HG03442 (cell line): ENCODE measurements around the gene TMEM187.

Source experiments
- ATAC-seq: cut with Tn5 transposase; IDR thresholded peaks from one replicate; pipeline ENCODE4 v1.9.1; 2021; ENCODE audit warnings: mild to moderate bottlenecking, moderate library complexity; ENCODE audit not compliant: unreplicated experiment

The TMEM187 gene

DNA sequence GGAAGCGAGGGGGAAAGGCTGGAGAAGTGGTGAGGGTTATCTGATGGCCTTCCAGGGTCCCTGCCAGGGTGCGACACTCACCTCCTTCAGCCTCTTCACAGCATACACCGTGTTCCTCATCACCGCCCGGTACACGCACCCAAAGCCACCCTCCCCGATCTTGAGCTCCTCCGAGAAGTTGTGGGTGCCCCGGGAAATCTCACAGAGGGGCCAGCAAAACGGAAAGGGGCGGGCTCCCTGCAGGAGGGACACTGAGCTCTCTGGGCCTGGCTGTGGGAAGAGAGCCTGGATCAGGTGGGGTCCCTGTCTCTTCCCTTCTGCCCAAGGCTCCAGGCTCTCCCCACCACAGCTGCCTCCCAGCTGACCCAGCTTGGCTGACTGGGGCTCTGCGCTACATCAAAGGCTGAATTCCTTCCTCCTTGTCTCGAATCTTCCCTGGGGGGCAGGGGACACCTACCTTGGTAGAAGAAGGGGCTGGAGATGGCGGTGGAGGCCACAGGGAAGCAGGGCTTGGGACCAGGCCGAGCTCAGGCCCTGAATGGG lies 46.0 kb downstream of the TMEM187 start:
- no peak for ATAC-seq

DNA sequence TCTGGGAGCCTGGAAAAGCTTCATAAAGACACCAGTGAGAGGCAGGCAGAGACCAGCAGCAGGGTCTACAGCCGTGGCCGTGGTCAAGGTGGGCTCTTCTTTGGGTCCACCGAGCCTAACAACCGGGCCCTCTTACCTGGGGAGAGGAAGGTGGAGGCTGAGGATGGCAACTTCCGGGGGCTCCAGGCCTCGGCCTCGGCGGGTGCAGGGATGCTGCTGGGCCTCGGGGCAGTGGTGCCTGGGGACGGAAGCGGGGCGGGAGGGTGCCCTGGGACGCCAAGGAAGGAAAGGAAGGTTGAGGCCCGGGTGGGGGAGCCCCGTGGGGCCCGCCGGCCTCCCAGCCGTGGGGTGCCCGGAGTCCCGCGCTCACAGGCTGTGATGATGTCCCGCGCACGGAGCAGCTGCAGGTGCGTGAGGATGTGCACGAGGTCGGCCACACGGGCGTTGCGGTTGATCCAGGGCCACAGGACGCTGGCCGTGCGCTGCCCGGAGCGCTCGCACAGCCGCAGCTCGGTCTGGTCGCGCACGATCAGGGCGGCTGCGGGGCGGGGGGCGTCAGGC lies 46.6 kb downstream of the TMEM187 start:
- peak; percentile 4 for ATAC-seq

GRCh38 chrX:154019633-154020528 lies 47.3 kb downstream of the TMEM187 start, which contains the start of gene IRAK1:
Gene IRAK1 (minus strand): TSS chrX:154019902. CDS start chrX:154019812, 90 bp downstream.
- peak; percentile 69 for ATAC-seq

DNA sequence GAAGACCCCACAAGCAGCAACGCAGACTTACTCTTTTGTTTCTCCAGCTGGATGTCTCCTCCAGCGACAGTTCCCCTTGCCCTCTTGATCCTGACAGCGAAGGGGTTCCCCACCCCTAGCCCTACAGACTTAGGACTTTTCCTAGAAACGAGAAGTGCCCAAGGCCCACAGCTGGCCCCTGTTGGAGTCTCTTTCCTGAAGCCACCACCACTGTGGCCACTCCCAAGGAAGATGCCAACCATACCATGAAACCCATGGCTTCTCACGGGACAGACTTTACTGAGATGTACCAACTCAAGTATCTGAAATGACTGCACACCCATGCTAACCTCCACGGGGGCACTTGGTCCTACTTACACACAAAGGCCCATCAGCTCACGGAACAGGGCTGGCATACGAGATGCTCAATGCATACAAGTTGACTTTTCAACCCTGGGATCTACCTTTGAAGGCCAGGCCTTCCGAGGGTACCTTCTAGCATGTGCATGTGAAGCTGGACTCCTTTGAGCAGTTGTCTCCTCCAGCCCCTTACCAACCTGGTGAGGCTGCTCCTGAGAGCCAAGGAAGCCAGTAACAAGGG lies 48.1 kb downstream of the TMEM187 start:
- no peak for ATAC-seq

DNA sequence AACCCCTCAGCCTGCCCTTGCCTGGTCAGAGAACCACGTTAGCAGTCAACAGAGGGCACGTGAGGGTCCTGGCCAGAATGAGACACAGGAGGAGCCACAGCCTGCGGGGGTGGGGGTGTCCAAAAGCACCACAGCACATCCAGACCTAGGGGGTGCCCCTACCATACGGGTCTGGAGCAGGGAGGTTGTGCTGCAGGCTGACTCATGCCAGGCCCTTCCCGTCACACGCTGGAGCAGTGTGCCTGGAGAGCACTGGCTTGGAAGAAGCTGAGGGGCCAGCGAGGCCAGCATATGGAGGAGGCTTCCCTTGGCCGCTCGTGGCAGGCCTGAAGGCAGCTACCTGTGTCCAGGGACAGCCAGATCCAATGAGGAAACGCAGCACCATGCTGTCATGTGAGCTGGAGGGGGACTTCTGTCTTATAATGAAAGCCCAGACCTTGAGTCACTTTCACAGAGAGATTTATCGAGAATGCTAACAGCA lies 48.6 kb downstream of the TMEM187 start:
- no peak for ATAC-seq

- no peak for ATAC-seq
Observed at GRCh38 chrX:154022108-154022507, 49.6 kb downstream of the TMEM187 start.

- no peak for ATAC-seq
Observed at GRCh38 chrX:154023276-154024000, 50.9 kb downstream of the TMEM187 start.

GRCh38 chrX:154024271-154024670 lies 51.7 kb downstream of the TMEM187 start:
- no peak for ATAC-seq

- ATAC-seq, result no peak
Observed at GRCh38 chrX:154025230-154025629, 52.7 kb downstream of the TMEM187 start.

DNA sequence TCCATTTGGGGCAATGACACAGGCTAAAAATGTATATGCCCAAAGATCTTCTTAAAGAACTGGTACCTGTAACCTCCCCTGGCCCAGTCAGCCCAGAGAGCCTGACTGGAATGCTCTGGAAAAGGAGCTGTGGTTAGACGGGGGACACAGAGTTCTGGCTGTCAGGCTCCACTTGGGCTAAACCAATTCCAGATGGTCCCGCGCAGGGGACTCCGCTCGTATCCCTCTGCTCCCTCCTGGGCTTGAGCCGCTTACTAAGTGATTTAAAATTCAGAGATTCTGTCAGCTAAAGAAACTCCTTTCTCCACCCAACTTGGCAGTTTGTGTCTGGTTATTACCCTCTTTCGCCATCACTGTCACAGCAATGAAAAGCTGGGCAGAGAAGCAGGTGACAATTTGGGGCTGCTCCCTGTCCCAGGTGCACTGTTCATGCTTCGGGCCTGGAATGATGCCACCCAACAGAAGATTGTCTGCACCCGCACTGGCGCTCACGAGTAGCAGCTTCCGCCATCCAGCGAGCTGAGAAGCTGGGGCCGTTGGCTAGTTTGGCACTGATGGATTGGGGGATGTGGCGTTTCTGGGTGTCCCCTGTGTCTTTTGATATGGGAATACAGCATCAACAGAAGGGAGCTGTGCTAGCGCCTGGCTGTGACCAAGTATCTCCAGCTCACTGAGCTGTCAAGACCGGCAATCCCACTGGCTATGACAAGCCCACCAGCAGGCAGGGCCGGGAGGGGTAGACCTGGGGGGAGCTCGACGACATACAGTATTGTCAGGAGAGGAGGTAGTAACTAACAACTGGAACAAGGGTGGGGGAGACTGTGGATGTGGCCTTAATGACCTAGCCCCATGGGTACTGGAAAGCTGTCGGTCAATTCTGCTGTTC lies 53.8 kb downstream of the TMEM187 start:
- ATAC-seq, result no peak

- no peak for ATAC-seq
Observed at GRCh38 chrX:154027022-154027402, 54.5 kb downstream of the TMEM187 start.

DNA sequence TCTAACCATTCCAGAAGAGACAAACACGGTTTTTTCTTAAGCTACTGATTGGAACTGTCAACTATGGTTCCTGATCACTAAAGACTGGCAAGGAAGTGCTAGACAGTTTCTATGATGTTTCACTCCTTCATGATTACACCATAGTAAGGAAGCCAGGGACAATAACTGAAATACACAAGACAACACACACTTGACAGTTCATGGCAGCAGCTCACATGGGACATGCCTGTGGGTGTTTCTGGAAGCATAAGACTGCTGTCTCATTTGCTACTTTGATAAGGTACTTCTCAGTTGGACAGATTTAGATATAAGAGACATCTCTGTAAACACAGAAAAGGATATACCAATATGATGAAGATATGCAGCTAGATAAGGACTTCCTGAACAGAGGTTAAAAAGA lies 55.4 kb downstream of the TMEM187 start:
- ATAC-seq, result no peak

- no peak for ATAC-seq
Observed at GRCh38 chrX:154028502-154029184, 56.1 kb downstream of the TMEM187 start.

DNA sequence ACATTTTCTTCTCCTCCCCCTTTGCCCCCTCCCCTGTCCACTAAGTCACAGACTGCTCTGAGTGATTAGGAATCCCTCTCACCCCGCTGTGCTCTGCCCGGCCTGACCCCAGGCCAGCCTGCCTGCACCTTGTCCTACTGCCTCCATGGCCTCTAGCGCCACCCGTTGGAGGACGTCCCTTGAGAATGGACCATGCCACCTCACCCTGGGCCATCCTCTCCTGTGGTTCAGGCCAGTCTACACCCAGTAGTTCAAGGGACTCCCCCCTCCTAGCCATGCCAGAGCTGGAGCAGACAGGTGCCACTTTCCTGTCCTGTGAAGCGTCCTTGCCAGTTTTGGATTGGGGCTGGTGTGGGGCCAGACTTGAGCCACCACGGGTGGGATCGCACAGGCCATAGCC lies 56.9 kb downstream of the TMEM187 start:
- no peak for ATAC-seq

DNA sequence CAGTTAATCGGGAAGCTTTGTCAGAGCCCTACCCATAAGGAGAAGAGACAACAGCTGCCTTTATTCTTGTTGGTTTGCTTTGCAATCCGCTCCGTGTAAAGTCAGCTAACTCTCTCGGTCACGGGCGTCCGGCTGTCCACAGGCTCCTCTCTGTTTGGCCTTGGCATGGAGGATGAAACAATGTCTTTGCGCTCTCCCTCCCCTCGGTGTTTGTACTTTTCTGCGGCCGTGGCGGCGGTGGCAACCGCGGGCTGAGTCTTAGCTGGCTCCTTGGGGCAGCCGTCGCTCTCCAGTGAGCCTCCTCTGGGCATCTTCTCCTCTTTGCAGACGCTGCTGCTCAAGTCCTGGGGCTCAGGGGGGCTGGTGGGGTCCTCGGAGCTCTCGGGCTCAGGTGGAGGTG lies 57.7 kb downstream of the TMEM187 start:
- ATAC-seq, result no peak

GRCh38 chrX:154030715-154031305 lies 58.3 kb downstream of the TMEM187 start:
- ATAC-seq, result no peak

GRCh38 chrX:154032160-154032559 lies 59.6 kb downstream of the TMEM187 start:
- no peak for ATAC-seq

GRCh38 chrX:154032653-154033052 lies 60.1 kb downstream of the TMEM187 start:
- ATAC-seq, result no peak
